K562 (cell line): ENCODE results near the gene ZMAT3. TPM values are rescaled to one million over a fixed set of nuclear protein-coding genes. Genes with fewer than 3 reads are reported as not detected.

ENCODE experiments used
- ATAC-seq: fragments of 200-7000 bp; cut with Tn5 transposase; 3 replicates; pipeline ENCODE4 v1.9.1; 2020; ENCODE audit warnings: moderate library complexity
- BruUV-seq: library from RNA; stranded (reverse); fragments of 400-500 nt; replicated peaks from 2 replicates; lab custom pipeline; 2021; lab: Mats Ljungman, UMichigan
- CTCF ChIA-PET: fragments of 300-600 bp; formaldehyde crosslinking; extraction: SDS; loops from one replicate; lab custom pipeline; 2021; ENCODE audit warnings: low intra/inter-chr PET ratio; lab: Yijun Ruan, JAX
- POLR2A ChIA-PET: fragments of 300-600, 350-650 bp; sonication (Branson Sonifier 250); formaldehyde crosslinking; extraction: SDS; loops from one replicate; lab custom pipeline; 2021; ENCODE audit warnings: antibody characterized with exemption, inconsistent platforms; lab: Yijun Ruan, JAX
- DNase-seq, 4 experiments: peaks; one replicate each; pipeline versions ENCODE4 v3.0.0 to v3.0.0-alpha.2; 2011 to 2018; ENCODE audit warnings: low spot score in 3 of 4, mixed read lengths in 3 of 4; ENCODE audit errors: extremely low read depth in 1 of 4
- FAIRE-seq: peaks from 2 replicates; lab custom pipeline; 2011; peaks lifted over from hg19 to GRCh38; lab: Jason Lieb, UNC
- H2AFZ ChIP-seq: 2 replicates; pipeline ENCODE4 v1.6.0; 2011; ENCODE audit warnings: low read depth, low read length, control low read depth, inconsistent platforms
- H3K27ac ChIP-seq: fragments of 200-600 bp; 3 replicates; pipeline ENCODE4 v1.8.0; 2011; ENCODE audit warnings: low read depth, mild to moderate bottlenecking, control low read depth, inconsistent platforms, low read length, moderate library complexity, mixed read lengths; ENCODE audit errors: extremely low read depth
- H3K27me3 ChIP-seq, 2 experiments: fragments of 300-600 bp in 1 of 2; 2 replicates in 1 of 2; 3 replicates in 1 of 2; pipeline versions ENCODE4 v1.6.0 to v1.8.0; 2011; ENCODE audit warnings: inconsistent platforms in 2 of 2, low read length in 2 of 2, mild to moderate bottlenecking in 1 of 2, mixed read lengths in 1 of 2, moderate library complexity in 1 of 2; ENCODE audit not compliant: control insufficient read depth in 2 of 2, insufficient read depth in 2 of 2
- H3K36me3 ChIP-seq: fragments of 300-600 bp; 3 replicates; pipeline ENCODE4 v1.8.0; 2011; ENCODE audit warnings: mild to moderate bottlenecking, low read length, inconsistent platforms; ENCODE audit not compliant: control insufficient read depth, insufficient read depth
- H3K4me1 ChIP-seq, 2 experiments: fragments of 200-600 bp in 1 of 2; replicated peaks in 1 of 2; 2 replicates in 1 of 2; 3 replicates in 1 of 2; pipeline versions ENCODE4 v1.5.1 to v1.8.0; 2011; ENCODE audit warnings: inconsistent platforms in 2 of 2, low read length in 2 of 2, mild to moderate bottlenecking in 1 of 2, mixed read lengths in 1 of 2, moderate library complexity in 1 of 2; ENCODE audit not compliant: control insufficient read depth in 2 of 2, insufficient read depth in 2 of 2
- H3K4me2 ChIP-seq: 2 replicates; pipeline ENCODE4 v1.6.1; 2011; ENCODE audit warnings: low read length, control low read depth, inconsistent platforms, mixed read lengths; ENCODE audit not compliant: insufficient read depth
- H3K4me3 ChIP-seq: fragments of 200-600 bp; sonication (generic), shearing (Covaris generic); 2 replicates; pipeline ENCODE4 v1.5.1; 2016; ENCODE audit warnings: control low read depth, inconsistent platforms
- H3K79me2 ChIP-seq: fragments of 200-600 bp; 3 replicates; pipeline ENCODE4 v1.8.0; 2011; ENCODE audit warnings: low read length, inconsistent platforms; ENCODE audit not compliant: control insufficient read depth, insufficient read depth
- H3K9ac ChIP-seq, 2 experiments: 2 replicates each; pipeline versions ENCODE4 v1.6.0 to v1.6.1; 2011; ENCODE audit warnings: low read depth in 2 of 2, low read length in 2 of 2, control low read depth in 1 of 2, inconsistent platforms in 1 of 2, mild to moderate bottlenecking in 1 of 2, mixed read lengths in 1 of 2; ENCODE audit not compliant: insufficient read depth in 1 of 2
- H3K9me1 ChIP-seq: one replicate; pipeline ENCODE4 v1.6.0; 2011; ENCODE audit warnings: inconsistent platforms, mild to moderate bottlenecking, low read length, moderate library complexity; ENCODE audit not compliant: control insufficient read depth, insufficient read depth
- H3K9me3 ChIP-seq: replicated peaks from 2 replicates; pipeline ENCODE4 v1.5.1; 2011; ENCODE audit warnings: low read depth, low read length, inconsistent platforms; ENCODE audit not compliant: control insufficient read depth, insufficient read depth
- H4K20me1 ChIP-seq: replicated peaks from 2 replicates; pipeline ENCODE4 v1.6.1; 2011; ENCODE audit warnings: low read length, inconsistent platforms, mixed read lengths; ENCODE audit not compliant: control insufficient read depth, insufficient read depth
- HOXB6 ChIP-seq: fragments of 250-450 bp; sonication (Bioruptor Pico); IDR thresholded peaks from 2 replicates; pipeline ENCODE4 v1.5.1; 2022; ENCODE audit warnings: mild to moderate bottlenecking, borderline replicate concordance
- MCM7 ChIP-seq, 2 experiments: fragments of 450-650 bp; IDR thresholded peaks; 2 replicates each; pipeline ENCODE4 v1.6.1; 2016 to 2018
- MEIS2 ChIP-seq: fragments of 450-650 bp; IDR thresholded peaks from 2 replicates; pipeline ENCODE4 v1.6.1; 2014; ENCODE audit warnings: mild to moderate bottlenecking; ENCODE audit not compliant: partially characterized antibody
- NFIC ChIP-seq: fragments of 450-650 bp; IDR thresholded peaks from 2 replicates; pipeline ENCODE4 v1.6.1; 2017; ENCODE audit warnings: mild to moderate bottlenecking, inconsistent platforms
- POLR3A ChIP-seq: IDR thresholded peaks from 2 replicates; pipeline ENCODE4 v1.6.1; 2011; ENCODE audit warnings: borderline replicate concordance, mild to moderate bottlenecking, moderate library complexity; ENCODE audit not compliant: insufficient read length, insufficient read depth; ENCODE audit errors: extremely low read depth
- RBBP5 ChIP-seq: fragments of 200-600 bp; sonication (generic); IDR thresholded peaks from 2 replicates; pipeline ENCODE4 v1.6.1; 2012; ENCODE audit warnings: borderline replicate concordance, mild to moderate bottlenecking, low read length, control low read depth, inconsistent platforms; ENCODE audit not compliant: insufficient read depth, poor library complexity, severe bottlenecking
- SAFB ChIP-seq: fragments of 200-400 bp; formaldehyde crosslinking; IDR thresholded peaks from 2 replicates; pipeline ENCODE4 v1.6.1; 2017; ENCODE audit warnings: low read depth, low read length, borderline replicate concordance
- XRCC4 ChIP-seq: IDR thresholded peaks from one replicate; pipeline ENCODE4 v1.6.1; 2011; ENCODE audit not compliant: insufficient read depth, insufficient read length; ENCODE audit errors: extremely low read depth
- ZBTB11 ChIP-seq, 3 experiments: fragments of 200-800 bp in 1 of 3; fragments of 250-450 bp in 1 of 3; fragments of 450-650 bp in 1 of 3; sonication (Bioruptor Pico) in 1 of 3; sonication (Bioruptor generic) in 1 of 3; formaldehyde crosslinking in 1 of 3; IDR thresholded peaks; 2 replicates each; pipeline versions ENCODE4 v1.6.1 to v1.8.0; 2016 to 2022; ENCODE audit warnings: mild to moderate bottlenecking in 2 of 3, missing genetic modification characterization in 2 of 3, missing compliant biosample characterization in 1 of 3, moderate library complexity in 1 of 3
- WGBS: fragments of 100-300 bp; shearing (Covaris generic); methylation state at CpG from one replicate; pipeline ENCODE4 v1.1.6; 2016; ENCODE audit warnings: low coverage, mixed read lengths; ENCODE audit not compliant: insufficient coverage; ENCODE audit errors: missing lambda C conversion rate; 5-methylcytosine and 5-hydroxymethylcytosine counted together
- in situ Hi-C: fragments of 300-500 bp; cut with MboI; formaldehyde crosslinking; loops from 4 replicates; pipeline ENCODE4 v1.15.0; 2018; ENCODE audit warnings: inconsistent platforms, mixed read lengths
- intact Hi-C: fragments of 100-400 bp; cut with micrococcal nuclease; formaldehyde crosslinking; loops from 2 replicates; pipeline ENCODE4 v1.14.2; 2022
- polyA plus RNA-seq, 8 experiments: library from polyadenylated mRNA; depleted of rRNA in 4 of 8; stranded (reverse) in 5 of 8; unstranded in 3 of 8; fragments of >200 nt; fragmentation: Nextera tagmentation in 2 of 8; fragmentation: Illumina TruSeq in 1 of 8; extraction: Ambion mirVana in 2 of 8; extraction: Trizol in 1 of 8; gene quantifications; 2 replicates each; pipeline versions ENCODE4 v1.2.1 to v1.2.3, GENCODE V29; 2011 to 2014; ENCODE audit warnings: inconsistent platforms in 1 of 8, missing spikeins in 1 of 8
- total RNA-seq, 7 experiments: library from RNA; depleted of rRNA in 6 of 7; stranded (reverse); fragments of >200 nt in 6 of 7; fragmentation: Illumina TruSeq in 2 of 7; extraction: Trizol in 2 of 7; gene quantifications; 2 replicates each; pipeline versions ENCODE4 v1.2.1 to v1.2.3, GENCODE V29; 2011 to 2021; ENCODE audit warnings: low replicate concordance in 1 of 7
- TF ChIP-seq, protein P1 (sequence below): fragments of 450-650 bp; IDR thresholded peaks from 2 replicates; pipeline ENCODE4 v1.6.1; 2017; ENCODE audit warnings: antibody characterized with exemption

Gene ZMAT3
- total and polyA plus RNA-seq, 9 of the 15 experiments (the other 6 are each of a cell fraction or from before 2014, with no cell fraction given), result 0.87 to 5.1 (median 3.9) TPM

GRCh38 chr3:179005706-179006105 lies 65.9 kb downstream of the ZMAT3 start (continued):
- TF ChIP-seq, protein P1, sequence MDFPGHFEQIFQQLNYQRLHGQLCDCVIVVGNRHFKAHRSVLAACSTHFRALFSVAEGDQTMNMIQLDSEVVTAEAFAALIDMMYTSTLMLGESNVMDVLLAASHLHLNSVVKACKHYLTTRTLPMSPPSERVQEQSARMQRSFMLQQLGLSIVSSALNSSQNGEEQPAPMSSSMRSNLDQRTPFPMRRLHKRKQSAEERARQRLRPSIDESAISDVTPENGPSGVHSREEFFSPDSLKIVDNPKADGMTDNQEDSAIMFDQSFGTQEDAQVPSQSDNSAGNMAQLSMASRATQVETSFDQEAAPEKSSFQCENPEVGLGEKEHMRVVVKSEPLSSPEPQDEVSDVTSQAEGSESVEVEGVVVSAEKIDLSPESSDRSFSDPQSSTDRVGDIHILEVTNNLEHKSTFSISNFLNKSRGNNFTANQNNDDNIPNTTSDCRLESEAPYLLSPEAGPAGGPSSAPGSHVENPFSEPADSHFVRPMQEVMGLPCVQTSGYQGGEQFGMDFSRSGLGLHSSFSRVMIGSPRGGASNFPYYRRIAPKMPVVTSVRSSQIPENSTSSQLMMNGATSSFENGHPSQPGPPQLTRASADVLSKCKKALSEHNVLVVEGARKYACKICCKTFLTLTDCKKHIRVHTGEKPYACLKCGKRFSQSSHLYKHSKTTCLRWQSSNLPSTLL, result no peak
- TF ChIP-seq HOXB6 (no peak), NFIC (no peak)
- TF ChIP-seq, all 486 proteins: peak for 0

- H3K9me3 ChIP-seq, result no peaks in the 10 kb centered on the region
- ChIA-PET POLR2A (interaction anchor here (0.6 kb wide), 1 partner anchor 119 kb away, joined by 6 read pairs; no protein-coding TSS in a partner anchor), CTCF (no interaction called here)
These were observed 66.4 kb downstream of the ZMAT3 start for GRCh38 chr3:179005213-179005612.

More at GRCh38 chr3:179005213-179005612, 66.4 kb downstream of the ZMAT3 start:
- WGBS, result 3% methylated on average over 4 of the region's 4 CpGs
- no TSS peak for BruUV-seq
- no peak for TF ChIP-seq ZBTB11 (CRISPR knock-in tag; IDR thresholded peaks at IDR 0.05)
- TF ChIP-seq RBBP5, result no peak
- TF ChIP-seq POLR3A, result no peak
- no peak for TF ChIP-seq XRCC4
- no peak for TF ChIP-seq MEIS2
- no peak for TF ChIP-seq SAFB
- TF ChIP-seq MCM7 (IDR thresholded peaks at IDR 0.05), result no peak
- no peak for ATAC-seq
- no peak overlapping the region for H3K4me2 ChIP-seq
- no peak overlapping the region for H3K9ac ChIP-seq
- no peak overlapping the region for H3K27ac ChIP-seq
- no peak overlapping the region for H2AFZ ChIP-seq
- no peak for FAIRE-seq
- DNase-seq, result no peak
- intact Hi-C loops (no loop called here), in situ Hi-C loops (loop anchor here (25.0 kb wide), 1 partner anchor 557 kb away; the partner anchor contains the start of gene ACTL6A)
- no peaks in the 10 kb centered on the region for H3K79me2 ChIP-seq
- no peak overlapping the region for H3K4me3 ChIP-seq
- no peaks in the 10 kb centered on the region for H3K9me1 ChIP-seq
- peaks cover 0 to 13% of the 10 kb centered on the region in 2 experiments; a peak in 2 of 5 replicates for H3K27me3 ChIP-seq
- no peaks in the 10 kb centered on the region for H3K36me3 ChIP-seq
- H3K4me1 ChIP-seq, result no peaks in the 10 kb centered on the region
- no peaks in the 10 kb centered on the region for H4K20me1 ChIP-seq
